ENCODE data around the gene NUP214.
"Not testable (repeated sequence)": the region's sequence is repeated elsewhere in the genome, so short reads cannot be mapped to it uniquely, and the experiment has no call there.

The NUP214 gene

DNA sequence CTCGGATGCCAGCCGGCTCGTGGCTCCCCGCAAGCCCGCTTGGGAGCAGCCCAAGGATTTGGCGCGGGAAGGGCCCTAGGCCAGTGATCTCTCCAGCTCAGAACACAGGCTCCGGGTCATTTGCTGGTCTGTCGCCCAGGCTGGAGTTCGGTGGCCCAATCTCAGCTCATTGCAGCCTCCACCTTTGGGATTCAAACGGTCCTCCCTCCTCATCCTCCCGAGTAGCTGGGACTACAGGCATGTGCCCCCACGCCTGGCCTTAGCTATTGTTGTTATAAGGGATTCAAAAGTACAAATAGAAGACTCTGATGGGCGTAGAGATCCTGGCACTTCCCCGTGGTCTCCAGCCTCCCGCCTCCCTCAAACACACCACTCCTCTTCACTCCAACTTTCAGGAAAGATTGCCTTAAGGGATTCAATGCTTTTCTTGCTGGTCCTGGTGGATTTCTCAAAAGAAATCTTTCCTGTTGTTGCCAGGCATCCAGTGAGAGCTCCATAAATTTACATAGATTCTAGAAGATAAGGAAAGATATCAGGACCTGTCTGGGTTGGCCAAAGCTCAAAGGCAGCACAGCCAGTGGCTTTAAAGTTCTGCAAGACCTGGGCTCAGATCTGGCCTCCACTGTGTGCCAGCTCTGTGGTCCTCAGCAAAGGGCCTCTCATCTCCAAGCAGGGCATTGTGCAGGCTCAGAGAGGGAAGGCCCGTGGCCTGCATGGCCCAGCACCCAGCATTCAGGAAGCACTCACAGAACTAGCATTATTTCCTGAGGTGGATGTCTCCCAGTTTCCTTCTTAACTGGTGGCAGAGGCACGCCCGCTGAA lies 28.0 kb upstream of the NUP214 start:
- DNase-seq = no peak

- DNase-seq = no peak
Measured at GRCh38 chr9:131097948-131098278, 27.5 kb upstream of the NUP214 start.

DNA sequence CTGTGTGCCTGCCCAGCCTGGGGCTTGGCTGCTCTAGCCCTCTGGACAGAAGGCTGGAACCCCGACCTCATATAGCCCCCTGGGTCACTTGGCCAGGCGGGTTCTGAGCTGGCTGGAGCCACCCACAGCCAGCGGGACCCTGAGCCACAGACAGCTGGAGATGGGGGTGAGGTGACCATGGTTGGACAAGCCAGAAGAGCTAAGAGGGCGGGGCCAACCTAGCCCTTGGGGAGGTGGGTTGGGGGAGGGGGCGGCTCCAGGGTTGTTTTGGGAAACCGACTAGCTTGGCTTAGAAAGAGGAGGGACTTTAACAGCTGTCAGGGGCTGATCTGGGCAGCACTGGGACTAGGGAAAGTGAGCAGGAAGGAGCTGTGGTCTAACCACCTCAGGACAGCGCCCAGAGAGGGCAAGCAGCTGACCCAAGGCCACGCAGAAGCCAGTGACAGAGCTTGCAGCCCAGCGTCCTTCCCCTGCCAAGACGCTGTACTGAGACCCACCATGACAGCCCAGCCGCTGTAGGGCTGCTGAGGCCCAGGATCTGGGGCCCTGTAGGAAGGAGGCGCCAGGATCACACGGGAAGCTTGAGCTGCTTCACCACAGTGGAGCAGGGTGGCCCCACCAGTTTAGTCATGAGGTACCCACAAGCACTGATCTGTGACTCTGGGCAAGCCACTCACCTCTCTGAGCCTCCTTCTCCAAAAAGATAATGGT lies 26.8 kb upstream of the NUP214 start:
- DNase-seq = no peak

DNA sequence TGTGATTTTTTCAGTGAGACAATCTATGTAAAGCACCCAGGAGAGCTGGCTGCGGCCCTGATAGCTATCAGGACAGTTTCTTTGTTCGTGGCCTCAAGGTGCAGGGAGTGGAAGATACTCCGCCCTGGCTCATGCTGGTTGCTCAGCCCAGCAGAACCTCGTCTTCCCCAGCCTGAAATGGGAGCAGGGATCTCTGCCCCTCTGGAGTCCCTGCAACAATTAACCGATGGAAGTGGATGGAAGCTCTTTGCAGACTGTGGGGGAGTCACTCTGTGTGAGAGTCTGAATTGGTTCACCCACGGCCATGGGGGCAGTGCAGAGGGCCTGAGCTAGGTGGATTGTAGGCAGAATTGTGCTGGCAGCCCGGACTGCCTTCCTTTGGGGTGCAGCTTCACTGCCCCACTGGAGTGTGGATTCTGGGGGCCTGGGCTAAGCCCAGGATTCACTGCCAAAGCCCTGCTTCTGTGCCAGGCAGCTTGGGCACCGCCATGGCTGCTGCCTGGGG lies 26.2 kb upstream of the NUP214 start:
- DNase-seq = no peak

DNA sequence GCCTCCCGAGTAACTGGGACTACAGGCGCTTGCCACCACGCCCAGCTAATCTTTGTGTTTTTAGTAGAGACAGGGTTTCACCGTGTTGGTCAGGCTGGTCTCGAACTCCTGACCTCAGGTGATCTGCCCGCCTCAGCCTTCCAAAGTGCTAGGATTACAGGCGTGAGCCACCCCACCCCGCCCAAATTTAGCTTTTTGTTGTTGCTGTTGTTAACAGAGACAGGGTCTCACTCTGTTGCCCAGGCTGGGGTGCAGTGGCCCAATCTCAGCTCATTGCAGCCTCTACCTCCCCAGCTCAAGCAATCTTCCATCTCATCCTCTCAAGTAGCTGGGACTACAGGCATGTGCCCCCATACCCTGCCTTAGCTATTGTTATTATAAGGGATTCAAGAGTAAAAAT lies 25.5 kb upstream of the NUP214 start:
- not testable (repeated sequence) for DNase-seq

- no peak for DNase-seq
Measured at GRCh38 chr9:131100445-131100844, 24.9 kb upstream of the NUP214 start.

- DNase-seq = no peak
Measured at GRCh38 chr9:131101207-131101964, 24.0 kb upstream of the NUP214 start.

- DNase-seq = no peak
Measured at GRCh38 chr9:131103024-131103423, 22.4 kb upstream of the NUP214 start.

DNA sequence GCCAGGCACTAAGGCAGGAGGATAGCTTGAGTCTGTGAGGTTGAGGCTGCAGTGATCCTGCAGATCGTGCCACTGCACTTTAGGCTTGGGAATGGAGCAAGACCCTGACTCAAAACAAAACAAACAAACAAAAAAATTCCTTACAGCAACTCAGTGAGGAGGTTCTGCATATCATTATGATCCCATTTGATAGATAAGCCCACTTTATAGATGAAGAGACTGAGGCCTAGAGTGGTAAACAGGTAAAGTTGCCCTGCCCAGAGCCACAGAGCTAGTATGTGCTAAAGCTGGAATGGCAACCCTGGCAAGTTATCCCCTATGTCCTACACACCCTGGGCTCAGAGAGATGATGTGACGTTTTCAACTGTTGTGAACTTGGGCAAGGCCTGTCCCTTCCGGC lies 21.9 kb upstream of the NUP214 start:
- no peak for DNase-seq

GRCh38 chr9:131104016-131104740 lies 21.2 kb upstream of the NUP214 start:
- DNase-seq = no peak

- no peak for DNase-seq
Measured at GRCh38 chr9:131105952-131106351, 19.4 kb upstream of the NUP214 start.

DNA sequence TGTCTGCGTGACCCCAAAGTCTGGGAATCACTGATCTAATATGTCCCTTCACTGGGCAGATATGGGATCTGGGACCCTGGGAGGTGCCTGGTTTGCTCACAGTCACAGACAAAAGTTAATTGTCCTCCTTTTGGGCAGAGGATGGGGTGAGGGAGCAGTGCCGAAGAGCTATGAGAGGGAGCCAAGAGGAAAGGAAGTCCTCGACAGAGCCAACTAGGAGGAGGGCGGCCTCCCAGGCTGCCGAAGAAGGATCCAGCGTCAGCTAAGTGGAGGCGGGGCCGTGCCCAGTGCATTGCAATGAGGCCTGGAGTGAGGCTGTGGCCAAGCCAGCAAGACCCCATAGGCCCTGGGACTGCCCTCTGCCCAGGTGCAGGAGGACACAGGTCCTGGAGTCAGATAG lies 17.6 kb upstream of the NUP214 start:
- no peak for DNase-seq

DNA sequence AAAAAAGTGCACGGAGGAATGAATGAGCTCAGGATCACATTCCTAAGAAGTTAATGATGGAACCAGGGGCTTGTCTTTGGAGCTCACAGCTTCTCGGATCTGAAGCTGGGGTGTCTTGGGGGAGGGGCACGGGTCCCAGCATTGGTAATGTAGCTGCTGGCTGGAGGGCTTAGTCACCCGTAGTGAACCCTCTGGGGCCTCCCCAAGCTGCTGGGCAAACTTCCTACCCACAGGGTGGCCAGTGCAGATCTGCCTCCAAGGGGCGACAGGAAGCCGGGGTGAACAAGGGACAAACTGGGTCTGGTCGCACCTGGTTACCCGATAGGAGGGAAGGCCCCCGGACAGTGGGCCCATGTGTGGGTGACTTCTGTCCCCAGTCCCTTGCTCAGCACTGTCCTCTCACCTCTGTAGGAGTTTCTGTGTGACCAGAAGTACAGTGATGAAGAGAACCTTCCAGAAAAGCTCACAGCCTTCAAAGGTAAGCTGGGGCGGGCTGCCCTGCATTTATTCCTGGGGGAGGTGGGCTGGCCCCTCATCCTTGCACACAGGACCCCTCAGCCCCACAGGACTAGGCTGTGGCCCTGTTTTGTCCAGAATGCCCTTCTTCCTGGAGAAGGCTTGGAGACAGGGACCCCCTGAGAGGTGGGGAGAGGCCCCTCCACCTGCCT lies 14.1 kb upstream of the NUP214 start:
- no peak for DNase-seq

DNA sequence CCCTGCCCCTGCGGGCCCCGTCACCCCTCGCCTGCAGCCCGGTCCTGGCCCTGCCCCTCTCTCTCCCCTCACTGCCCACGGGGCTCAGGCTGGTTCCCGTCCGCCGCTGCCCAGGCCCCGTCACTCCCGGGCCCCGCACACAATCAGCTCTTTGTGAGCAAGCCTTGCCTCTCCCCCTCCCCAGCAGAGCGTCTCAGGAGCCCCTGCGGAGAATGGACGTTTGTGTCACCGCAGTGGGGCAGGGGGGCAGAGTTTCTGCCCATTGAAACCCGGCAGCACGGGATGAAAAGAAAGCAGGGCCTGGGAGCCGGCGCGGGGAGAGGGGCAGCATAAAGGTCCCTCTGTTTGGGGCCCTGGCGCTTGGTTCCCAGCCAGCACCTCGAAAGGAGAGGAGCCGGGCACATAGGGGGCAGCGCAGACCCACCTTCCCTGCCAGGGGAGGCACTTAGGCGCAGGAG lies 13.5 kb upstream of the NUP214 start:
- no peak for DNase-seq

DNA sequence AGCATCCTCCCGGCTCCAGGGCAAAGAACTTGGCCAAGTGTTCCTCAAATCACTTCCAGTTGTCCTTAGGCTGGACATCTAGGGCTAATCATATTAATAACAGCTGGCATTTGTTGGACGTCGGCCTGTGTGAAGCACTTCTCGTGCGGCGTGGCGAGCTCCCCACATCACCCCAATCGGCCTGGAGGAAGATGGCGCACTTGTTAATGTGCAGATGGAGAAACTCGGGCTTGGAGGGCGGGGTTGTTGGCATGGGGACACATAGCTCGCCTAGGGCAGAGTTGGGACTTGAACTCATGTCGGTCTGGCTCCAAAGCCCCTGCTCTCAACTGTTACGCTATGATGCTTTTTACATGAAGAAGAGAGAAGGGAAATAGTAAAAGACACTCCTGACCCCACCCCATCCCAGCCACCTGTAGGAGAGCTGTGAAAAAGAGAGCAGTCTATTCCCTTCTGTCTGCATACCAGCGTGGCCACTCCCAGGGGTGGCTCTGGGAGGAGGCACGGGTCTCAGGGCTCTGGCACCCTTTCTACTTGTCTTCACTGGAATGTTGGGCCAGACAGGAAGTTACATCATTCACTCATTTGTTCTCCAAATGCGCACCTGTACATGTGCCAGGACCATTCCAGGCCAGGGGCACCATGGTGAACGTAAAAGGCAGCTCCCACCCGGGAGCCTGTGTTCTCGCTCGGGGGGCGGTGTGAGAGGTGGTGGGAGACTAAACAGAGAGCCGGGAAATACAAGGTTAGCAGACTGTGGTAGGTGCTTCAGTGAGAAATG lies 12.8 kb upstream of the NUP214 start:
- DNase-seq = no peak

DNA sequence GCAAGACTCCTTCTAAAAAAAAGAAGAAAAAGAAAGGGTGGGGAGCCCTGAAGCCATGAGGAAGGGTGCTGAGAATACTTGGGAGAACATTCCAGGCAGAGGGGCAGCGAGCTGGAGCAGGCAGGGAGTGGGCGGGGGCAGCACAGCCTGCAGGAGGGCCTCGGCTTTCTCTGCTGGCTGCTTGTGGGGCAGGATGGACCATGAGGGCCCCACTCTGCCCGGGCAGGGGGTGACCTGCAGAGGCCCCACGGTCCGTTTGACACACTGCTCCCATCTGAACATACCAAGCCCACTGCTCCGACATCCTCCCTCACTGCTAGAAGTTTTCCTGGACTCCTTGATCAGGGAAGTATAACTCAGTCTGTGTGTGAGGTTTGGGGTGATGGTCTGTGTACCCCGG lies 11.7 kb upstream of the NUP214 start:
- no peak for DNase-seq

- DNase-seq = no peak
Measured at GRCh38 chr9:131114084-131114535, 11.3 kb upstream of the NUP214 start.

DNA sequence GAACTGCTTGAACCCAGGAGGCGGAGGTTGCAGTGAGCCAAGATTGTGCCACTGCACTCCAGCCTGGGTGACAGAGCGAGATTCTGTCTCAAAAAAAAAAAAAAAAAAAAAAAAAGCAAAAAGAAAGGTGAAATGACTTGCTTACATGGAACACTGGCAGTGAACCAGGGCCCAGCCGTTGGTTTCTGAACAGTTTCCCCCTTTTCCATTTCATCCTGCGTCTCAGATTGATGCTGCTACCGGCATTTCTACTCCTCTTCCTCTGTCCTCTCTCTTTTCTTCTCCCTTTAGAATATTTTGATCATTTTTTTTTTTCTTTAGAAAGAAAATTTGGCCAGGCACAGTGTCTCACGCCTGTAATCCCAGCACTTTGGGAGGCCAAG lies 10.0 kb upstream of the NUP214 start:
- not testable (repeated sequence) for DNase-seq

DNA sequence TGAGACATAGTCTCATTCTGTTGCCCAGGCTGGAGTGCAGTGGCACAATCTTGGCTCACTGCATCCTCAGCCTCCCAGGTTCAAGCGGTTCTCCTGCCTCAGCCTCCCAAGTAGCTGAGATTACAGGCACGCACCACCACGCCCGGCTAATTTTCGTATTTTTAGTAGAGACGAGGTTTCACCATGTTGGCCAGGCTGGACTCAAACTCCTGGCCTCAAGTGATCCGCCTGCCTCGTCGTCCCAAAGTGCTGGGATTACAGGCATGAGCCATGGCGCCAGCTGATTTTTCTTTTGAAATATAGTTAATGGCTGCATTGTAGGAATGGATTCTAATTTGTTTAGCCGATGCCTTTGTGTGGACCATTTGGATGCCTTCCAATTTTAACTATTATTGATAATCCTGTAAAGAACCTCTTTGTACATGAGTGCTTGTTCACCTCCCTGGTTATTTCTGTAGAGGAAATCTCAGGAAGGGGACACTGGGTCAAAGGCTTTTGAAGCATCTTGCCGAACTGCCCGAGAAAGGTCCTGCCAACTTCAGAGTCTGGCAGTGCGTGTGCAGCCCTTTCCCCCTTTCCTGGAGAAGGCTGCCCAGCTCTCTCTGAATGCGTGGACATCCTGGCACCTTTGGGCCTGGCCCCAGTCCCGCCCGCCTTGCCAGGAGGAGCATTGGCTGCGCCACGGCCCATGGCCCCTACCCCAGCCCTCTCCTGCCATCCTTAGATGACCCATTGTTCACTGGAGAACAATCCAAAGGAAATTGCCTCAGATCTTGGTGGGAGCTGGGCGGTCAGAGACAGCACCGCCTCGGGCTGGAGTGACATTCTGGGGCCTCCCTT lies 8.9 kb upstream of the NUP214 start:
- no peak for DNase-seq

DNA sequence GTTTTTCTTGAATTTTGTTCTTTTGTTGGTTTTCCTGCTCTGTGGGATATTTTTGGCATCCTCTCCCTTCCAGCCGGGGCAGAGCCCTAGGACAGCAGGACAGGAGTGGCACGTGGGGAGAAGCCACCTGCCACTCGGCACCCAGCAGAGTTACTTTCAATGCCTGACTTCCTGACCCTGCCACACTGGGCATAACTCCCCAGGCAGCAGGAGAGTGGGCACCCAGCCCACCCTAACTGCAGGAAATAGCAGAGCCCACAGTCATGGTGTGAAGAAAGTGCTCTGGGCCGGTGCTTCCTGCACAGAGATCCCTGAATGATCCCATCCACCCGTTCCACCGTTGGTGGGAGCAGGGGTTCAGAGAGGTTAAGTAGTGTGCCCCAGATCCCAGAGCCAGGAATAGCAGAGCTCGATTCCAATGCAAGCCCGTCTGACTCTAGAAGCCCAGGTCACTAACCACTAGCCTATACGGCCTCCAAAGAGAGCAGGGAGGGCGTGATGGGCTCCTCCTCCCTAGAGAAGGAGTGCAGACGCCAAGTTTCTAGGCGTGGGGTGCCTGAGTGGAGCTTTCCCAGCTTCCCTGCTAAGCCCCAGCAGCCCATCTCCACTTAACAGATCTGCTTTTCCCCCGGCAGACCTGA lies 8.1 kb upstream of the NUP214 start:
- DNase-seq = no peak

Measured in CD4-positive, alpha-beta T cell treated with Interleukin-21 for 1 hour (primary cell).